Suprapubic skin (tissue), 4 donors: ENCODE measurements around the gene DTNB. TPM values are rescaled to one million over a fixed set of nuclear protein-coding genes. Genes with fewer than 3 reads are reported as not detected.
A peak's percentile ranks its signal among the peaks of the same experiment; 100 is the strongest.

Source experiments
- DNase-seq, 2 donors: peaks; one replicate each; pipeline ENCODE4 v3.0.0-alpha.2; 2019; ENCODE audit warnings: low spot score in 2 of 2
- H3K27ac ChIP-seq: fragments of 200-600 bp; sonication (generic); one replicate; pipeline ENCODE4 v1.5.1; 2019
- H3K27me3 ChIP-seq: fragments of 200-600 bp; sonication (generic); one replicate; pipeline ENCODE4 v1.5.1; 2019
- H3K36me3 ChIP-seq: fragments of 200-600 bp; sonication (generic); one replicate; pipeline ENCODE4 v1.5.1; 2019
- H3K4me1 ChIP-seq: fragments of 200-600 bp; sonication (generic); one replicate; pipeline ENCODE4 v1.5.1; 2019
- H3K4me3 ChIP-seq: fragments of 200-600 bp; sonication (generic); one replicate; pipeline ENCODE4 v1.5.1; 2019; ENCODE audit warnings: mild to moderate bottlenecking
- H3K9me3 ChIP-seq: fragments of 200-600 bp; sonication (generic); one replicate; pipeline ENCODE4 v1.5.1; 2019
- EP300 ChIP-seq: sonication (generic); formaldehyde crosslinking; IDR thresholded peaks from one replicate; pipeline ENCODE4 v1.6.1; 2017; ENCODE audit warnings: antibody characterized with exemption
- POLR2A ChIP-seq, 2 donors: fragments of 450-650 bp; IDR thresholded peaks; one replicate each; pipeline ENCODE4 v1.6.1; 2017; ENCODE audit warnings: antibody characterized with exemption in 2 of 2, mild to moderate bottlenecking in 2 of 2, moderate library complexity in 2 of 2
- POLR2AphosphoS5 ChIP-seq, 3 donors: sonication (generic); formaldehyde crosslinking; IDR thresholded peaks; one replicate each; pipeline ENCODE4 v1.6.1; 2017; ENCODE audit warnings: antibody characterized with exemption in 3 of 3
- WGBS: methylation state at CpG from one replicate; pipeline ENCODE4 v1.1.5; 2018; 5-methylcytosine and 5-hydroxymethylcytosine counted together
- total RNA-seq, 4 donors: library from RNA; depleted of rRNA; stranded (reverse); fragments of >200 nt; gene quantifications; one replicate each; pipeline ENCODE4 v1.1.0, GENCODE V29; 2016
- TF ChIP-seq, protein P1 (sequence below), 2 donors: fragments of 200-600 bp in 1 of 2; fragments of 450-650 bp in 1 of 2; sonication (generic) in 1 of 2; IDR thresholded peaks; one replicate each; pipeline ENCODE4 v1.5.1; 2016 to 2019; ENCODE audit warnings: antibody characterized with exemption in 2 of 2, mild to moderate bottlenecking in 1 of 2, moderate library complexity in 1 of 2

DTNB gene
- total RNA-seq, 4 donors from 2014 or later = 11.8 to 40.1 (median 24.1) TPM

- Histone ChIP-seq H3K9me3 (no peaks in the 10 kb centered on the region), H3K27ac (no peak overlapping the region), H3K4me1 (peaks cover 2% of the 10 kb centered on the region), H3K36me3 (no peaks in the 10 kb centered on the region), H3K27me3 (no peaks in the 10 kb centered on the region), H3K4me3 (no peak overlapping the region)
- WGBS = 85% methylated on average over 6 of the region's 6 CpGs
- TF ChIP-seq POLR2A (IDR thresholded peaks at IDR 0.05) = no peak
- TF ChIP-seq POLR2AphosphoS5 (IDR thresholded peaks at IDR 0.05) = no peak
- TF ChIP-seq EP300 = no peak
- TF ChIP-seq, protein P1, sequence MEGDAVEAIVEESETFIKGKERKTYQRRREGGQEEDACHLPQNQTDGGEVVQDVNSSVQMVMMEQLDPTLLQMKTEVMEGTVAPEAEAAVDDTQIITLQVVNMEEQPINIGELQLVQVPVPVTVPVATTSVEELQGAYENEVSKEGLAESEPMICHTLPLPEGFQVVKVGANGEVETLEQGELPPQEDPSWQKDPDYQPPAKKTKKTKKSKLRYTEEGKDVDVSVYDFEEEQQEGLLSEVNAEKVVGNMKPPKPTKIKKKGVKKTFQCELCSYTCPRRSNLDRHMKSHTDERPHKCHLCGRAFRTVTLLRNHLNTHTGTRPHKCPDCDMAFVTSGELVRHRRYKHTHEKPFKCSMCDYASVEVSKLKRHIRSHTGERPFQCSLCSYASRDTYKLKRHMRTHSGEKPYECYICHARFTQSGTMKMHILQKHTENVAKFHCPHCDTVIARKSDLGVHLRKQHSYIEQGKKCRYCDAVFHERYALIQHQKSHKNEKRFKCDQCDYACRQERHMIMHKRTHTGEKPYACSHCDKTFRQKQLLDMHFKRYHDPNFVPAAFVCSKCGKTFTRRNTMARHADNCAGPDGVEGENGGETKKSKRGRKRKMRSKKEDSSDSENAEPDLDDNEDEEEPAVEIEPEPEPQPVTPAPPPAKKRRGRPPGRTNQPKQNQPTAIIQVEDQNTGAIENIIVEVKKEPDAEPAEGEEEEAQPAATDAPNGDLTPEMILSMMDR (IDR thresholded peaks at IDR 0.05) = no peak
- peak in 1 of 2 donors; percentile 9 for DNase-seq
Measured at GRCh38 chr2:25692737-25693445, 19.5 kb upstream of the DTNB start.

DNA sequence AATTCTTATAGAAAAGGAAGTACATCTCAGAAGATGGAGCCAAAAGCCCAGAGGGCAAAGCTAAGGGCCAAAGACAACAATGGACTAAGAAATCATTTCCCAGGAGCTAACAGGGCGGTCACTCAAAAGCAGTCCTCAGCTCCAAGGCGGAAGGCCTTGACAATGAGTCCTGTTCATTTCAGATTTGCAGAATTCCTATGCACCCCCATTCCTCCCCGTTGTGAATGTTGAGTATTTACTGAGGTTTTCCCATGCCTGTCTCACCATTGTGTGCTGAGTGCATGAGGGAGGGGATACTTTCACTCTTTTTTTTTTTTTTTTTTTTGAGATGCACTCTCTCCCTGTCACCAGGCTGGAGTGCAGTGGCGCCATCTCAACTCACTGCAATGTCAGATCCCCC lies 18.8 kb upstream of the DTNB start:
- Histone ChIP-seq H3K9me3 (no peaks in the 10 kb centered on the region), H3K27ac (no peak overlapping the region), H3K4me1 (no peaks in the 10 kb centered on the region), H3K4me3 (no peak overlapping the region), H3K36me3 (no peaks in the 10 kb centered on the region), H3K27me3 (no peaks in the 10 kb centered on the region)
- TF ChIP-seq POLR2AphosphoS5 (IDR thresholded peaks at IDR 0.05) (no peak), POLR2A (IDR thresholded peaks at IDR 0.05) (no peak), EP300 (no peak)
- TF ChIP-seq, protein P1 (IDR thresholded peaks at IDR 0.05) = no peak
- peak in 1 of 2 donors; percentile 57 for DNase-seq
- 78% methylated on average over 4 of the region's 4 CpGs for WGBS

DNA sequence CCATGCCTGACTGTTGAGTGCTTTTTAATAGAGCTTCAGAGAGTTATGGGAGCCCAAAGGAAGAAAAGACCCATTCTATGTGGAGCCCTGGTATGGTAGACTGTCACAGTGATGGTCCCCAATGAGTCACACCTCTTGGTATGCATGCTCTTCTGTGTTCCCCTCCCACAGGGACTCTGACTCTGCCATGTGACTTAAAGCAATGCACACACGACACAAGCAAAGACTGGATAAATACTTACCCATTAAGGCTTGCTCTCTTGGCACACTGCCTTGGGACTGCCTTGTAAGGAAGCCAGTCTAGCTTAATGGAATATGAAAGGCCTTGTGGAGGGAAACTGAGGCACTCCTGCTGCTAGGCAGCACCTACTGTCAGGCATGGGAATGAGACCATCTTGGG lies 16.7 kb upstream of the DTNB start:
- DNase-seq = peak; percentile 25 to 63
- 25% methylated on average over 1 of the region's 1 CpG for WGBS
- Histone ChIP-seq H3K27me3 (no peaks in the 10 kb centered on the region), H3K36me3 (no peaks in the 10 kb centered on the region), H3K4me3 (no peak overlapping the region), H3K27ac (no peak overlapping the region), H3K4me1 (no peaks in the 10 kb centered on the region), H3K9me3 (no peaks in the 10 kb centered on the region)
- no peak for TF ChIP-seq POLR2AphosphoS5 (IDR thresholded peaks at IDR 0.05)
- no peak for TF ChIP-seq POLR2A (IDR thresholded peaks at IDR 0.05)
- TF ChIP-seq EP300 = no peak
- TF ChIP-seq, protein P1 (IDR thresholded peaks at IDR 0.05) = no peak

GRCh38 chr2:25688236-25688635 lies 14.9 kb upstream of the DTNB start:
- H3K4me1 ChIP-seq = no peaks in the 10 kb centered on the region
- DNase-seq = no peak
- WGBS = 91% methylated on average over 6 of the region's 6 CpGs
- no peak overlapping the region for H3K27ac ChIP-seq
- no peak overlapping the region for H3K4me3 ChIP-seq
- no peaks in the 10 kb centered on the region for H3K9me3 ChIP-seq
- H3K27me3 ChIP-seq = no peaks in the 10 kb centered on the region
- no peaks in the 10 kb centered on the region for H3K36me3 ChIP-seq
- TF ChIP-seq POLR2A (IDR thresholded peaks at IDR 0.05) (no peak), EP300 (no peak), POLR2AphosphoS5 (IDR thresholded peaks at IDR 0.05) (no peak)
- TF ChIP-seq, protein P1 (IDR thresholded peaks at IDR 0.05) = no peak

GRCh38 chr2:25685741-25686140 lies 12.4 kb upstream of the DTNB start:
- WGBS = 90% methylated on average over 2 of the region's 2 CpGs
- peaks cover 2% of the 10 kb centered on the region for H3K27me3 ChIP-seq
- H3K36me3 ChIP-seq = no peaks in the 10 kb centered on the region
- no peaks in the 10 kb centered on the region for H3K9me3 ChIP-seq
- no peak overlapping the region for H3K27ac ChIP-seq
- DNase-seq = no peak
- H3K4me3 ChIP-seq = no peak overlapping the region
- H3K4me1 ChIP-seq = no peaks in the 10 kb centered on the region
- no peak for TF ChIP-seq EP300
- no peak for TF ChIP-seq POLR2A (IDR thresholded peaks at IDR 0.05)
- no peak for TF ChIP-seq POLR2AphosphoS5 (IDR thresholded peaks at IDR 0.05)
- TF ChIP-seq, protein P1 (IDR thresholded peaks at IDR 0.05) = no peak
